ENCODE results near the gene PRKAR1B.

PRKAR1B gene

GRCh38 chr7:716636-717035, 10.4 kb downstream of the PRKAR1B start:
- DNase-seq: no peak

GRCh38 chr7:716222-716621, 10.9 kb downstream of the PRKAR1B start:
- no peak for DNase-seq

- no peak for DNase-seq
Observed at GRCh38 chr7:714251-714671, 12.8 kb downstream of the PRKAR1B start.

- DNase-seq: no peak
Observed at GRCh38 chr7:713488-714230, 13.4 kb downstream of the PRKAR1B start.

- no peak for DNase-seq
Observed at GRCh38 chr7:713139-713457, 14.0 kb downstream of the PRKAR1B start.

- DNase-seq: no peak
Observed at GRCh38 chr7:712381-713138, 14.5 kb downstream of the PRKAR1B start.

GRCh38 chr7:711922-712380, 15.1 kb downstream of the PRKAR1B start:
- no peak for DNase-seq

GRCh38 chr7:711093-711921, 15.8 kb downstream of the PRKAR1B start:
- DNase-seq: no peak

DNA sequence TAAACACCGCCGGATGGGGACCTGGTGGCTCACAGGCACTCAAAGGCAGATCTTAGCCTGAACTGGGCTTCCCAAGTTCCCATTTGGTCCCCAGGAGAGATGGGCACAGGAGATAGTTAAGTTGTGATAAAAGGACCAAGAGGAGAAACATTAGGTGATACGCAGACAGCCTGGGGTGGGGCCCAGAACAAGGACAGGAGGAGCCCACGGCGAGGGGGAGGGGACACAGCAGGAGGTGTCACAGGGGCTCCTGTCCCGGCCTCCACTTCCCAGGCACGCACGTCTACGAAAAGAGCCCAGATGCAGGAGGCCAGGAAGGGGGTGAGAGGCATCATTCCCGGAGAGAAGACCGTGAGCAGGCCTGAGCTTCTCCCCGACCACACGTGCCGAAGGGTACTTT, 16.9 kb downstream of the PRKAR1B start:
- DNase-seq: no peak

- DNase-seq: no peak
Observed at GRCh38 chr7:707296-708000, 19.6 kb downstream of the PRKAR1B start.

GRCh38 chr7:706721-707120, 20.4 kb downstream of the PRKAR1B start:
- no peak for DNase-seq

GRCh38 chr7:703049-703448, 24.0 kb downstream of the PRKAR1B start:
- DNase-seq: no peak

GRCh38 chr7:701086-701671, 25.9 kb downstream of the PRKAR1B start:
- DNase-seq: no peak

DNA sequence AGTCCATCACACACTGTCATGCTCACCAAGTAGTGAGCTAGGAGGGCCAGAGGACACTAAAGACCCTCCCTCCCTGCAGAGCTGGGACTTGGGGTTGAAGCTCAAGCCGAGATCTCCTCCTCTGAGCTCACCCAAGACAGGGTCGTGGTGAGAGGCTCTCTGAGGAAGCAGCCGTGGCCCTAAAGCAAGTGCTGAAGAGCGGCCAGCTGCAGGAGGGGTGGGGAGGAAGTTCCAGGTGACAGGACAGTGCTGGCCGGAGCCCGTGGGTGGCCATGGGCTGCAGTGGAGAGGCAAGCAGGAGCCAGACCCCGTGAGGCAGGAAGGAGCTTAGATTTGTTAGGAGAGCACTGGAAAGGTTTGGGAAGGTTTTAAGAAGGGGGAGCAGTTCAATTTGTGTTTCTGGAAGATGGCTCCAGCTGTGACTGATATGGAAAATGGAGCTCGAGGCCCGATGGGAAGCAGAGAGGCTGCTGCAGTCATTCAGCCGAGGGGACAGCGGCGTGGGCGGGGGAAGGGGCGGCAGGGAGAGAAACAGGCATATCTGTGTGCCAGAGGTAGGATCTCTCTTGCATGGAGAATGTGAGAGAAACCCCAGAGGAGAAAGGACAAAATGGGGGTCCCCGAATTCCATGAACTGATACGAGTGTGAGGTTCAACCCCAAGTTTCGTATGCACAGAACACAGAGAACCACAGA, 27.5 kb downstream of the PRKAR1B start:
- no peak for DNase-seq

DNA sequence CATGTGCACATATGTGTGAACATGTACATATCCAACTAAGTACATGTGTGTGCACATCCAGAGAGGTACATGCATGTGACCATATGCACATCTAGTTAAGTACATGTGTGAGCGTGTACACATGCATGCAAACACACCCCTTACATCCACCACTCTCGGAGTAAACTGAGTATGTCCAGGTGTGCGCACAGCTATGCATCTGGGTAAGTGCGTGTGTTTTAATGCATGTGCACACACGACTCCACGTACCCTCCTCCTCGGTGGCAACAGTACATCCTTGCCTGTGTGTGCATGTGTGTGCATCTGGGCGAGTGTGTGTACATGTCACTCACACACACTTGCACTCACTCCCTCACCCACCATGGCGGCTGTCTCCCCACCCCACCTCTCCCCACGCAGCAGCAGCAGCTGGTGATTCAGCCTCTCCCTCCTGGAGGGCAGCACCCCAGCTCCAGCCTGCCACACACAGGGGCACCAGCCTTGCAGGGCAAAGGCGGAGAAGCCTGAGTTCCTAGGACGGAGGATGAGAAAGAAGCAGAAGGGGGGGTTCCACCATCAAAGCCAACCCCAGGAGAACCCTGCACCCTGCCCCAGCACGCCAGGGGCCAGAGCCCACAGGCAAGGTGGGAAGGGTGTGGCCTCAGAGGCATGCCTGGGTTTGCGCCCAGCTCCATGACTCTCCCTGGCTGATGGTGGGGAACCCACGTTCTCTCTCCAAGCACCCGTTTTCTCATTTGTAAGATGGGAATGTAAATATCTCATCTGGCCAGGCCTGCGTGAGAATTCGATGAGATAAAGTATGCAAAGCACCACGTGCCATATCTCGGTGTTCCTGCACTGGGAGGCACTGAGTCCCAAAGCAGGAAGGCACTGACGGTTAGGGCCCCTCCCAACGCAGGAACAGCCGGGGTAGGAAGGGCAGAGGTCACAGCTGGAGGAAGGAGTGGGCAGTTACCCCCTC, 28.3 kb downstream of the PRKAR1B start:
- DNase-seq: no peak

DNA sequence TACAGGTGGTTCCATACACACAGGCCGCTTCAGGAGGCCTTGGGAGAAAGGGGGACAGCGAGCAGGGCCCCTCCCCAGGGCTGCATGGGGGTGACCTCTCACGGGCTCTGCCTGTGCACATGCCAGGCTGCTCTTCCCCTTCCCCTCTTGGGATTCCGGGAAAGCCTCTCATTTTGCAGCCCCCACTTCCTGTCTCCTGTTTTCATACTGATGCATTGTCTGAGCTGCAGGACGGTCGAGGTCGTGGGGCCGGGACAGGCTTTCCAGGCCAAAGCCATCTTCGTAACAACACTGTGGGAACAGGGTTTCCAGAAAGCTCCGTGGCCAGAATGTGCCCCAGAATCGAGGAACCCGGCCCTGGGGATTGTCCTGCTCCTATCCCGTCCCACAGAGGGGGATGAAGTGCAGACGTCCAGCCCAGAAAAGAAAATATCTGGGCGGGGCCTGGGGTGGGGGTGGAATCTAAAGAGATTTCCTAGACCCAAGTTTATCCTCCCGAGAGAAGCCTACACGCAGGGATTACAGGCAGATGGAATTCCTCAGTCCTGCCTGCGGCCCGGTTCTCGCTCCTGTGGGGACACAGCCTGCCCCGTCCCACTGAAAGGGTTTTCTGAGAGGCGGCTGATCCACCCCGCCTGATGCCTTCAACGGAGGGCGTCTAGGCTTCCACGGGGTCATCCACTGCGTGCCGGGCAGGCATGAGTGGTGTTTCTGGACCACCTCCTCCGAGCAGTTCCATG, 30.1 kb downstream of the PRKAR1B start:
- no peak for DNase-seq

DNA sequence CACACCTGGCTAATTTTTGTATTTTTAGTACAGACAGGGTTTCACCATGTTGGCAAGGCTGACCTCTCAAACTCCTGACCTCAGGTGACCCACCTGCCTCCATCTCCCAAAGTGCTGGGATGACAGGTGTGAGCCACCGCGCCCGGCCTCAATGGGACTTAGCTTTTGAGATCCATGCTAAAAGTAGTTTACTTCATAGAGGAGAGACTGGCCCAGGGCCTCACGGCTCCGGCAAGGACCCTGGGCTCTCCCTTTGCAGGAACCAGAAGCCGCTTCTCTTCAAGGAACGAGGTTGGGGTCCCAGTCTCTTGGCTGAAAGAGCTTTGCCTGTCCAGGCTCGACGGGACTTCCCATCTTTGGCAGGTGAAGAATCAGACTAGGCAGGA, 30.7 kb downstream of the PRKAR1B start:
- no peak for DNase-seq

DNA sequence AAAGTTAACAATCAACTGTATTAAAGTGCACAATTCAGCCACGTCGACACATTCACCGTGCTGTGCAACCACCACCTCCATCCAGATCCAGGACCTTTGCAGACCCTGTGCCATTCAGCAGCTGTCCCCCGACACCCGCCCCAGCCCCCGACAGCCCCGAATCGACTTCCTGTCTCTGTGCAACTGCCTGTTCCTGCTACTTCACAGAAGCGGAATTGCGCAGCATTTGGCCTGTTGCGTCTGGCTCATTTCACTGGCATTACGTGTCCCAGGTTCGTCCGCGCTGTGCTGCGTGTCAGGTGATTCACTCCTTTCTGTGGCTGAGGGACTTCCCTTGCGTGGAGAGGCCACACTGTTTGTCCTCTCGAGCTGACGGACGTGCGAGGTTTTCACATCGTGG, 33.8 kb downstream of the PRKAR1B start:
- no peak for DNase-seq

DNA sequence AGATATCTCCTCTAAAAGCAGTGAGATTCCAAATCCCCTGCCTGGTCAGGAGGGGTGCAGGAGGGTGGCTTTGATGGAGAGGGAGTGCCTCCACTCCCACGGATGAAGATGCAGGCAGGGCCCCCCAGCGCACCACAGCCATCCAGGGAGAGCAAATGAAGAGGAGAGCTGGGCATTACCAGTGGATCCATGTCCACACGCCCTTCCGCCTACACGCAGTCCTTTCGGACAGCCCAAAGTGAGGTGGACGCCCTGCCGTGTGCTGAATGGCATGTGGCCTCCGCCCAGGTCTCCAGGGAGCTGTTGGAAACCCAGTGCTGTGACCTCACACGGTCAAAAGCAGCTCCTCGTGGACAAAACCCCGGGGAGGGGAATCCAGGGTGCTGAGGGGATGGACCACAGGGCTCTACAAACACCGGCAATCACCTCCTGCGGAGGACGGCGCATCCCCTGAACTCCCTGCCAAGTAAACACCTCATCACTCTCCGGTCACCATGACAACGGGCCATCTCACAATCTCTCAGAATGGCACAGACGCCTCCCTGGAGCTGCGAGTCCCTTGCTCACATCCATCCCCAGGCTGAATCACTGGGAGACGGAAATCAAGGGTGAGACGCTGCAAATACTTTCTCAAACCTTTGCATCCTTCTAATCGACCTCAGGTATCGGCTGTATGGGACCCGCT, 35.6 kb downstream of the PRKAR1B start:
- no peak for DNase-seq
